B cell (primary cell): ENCODE results near the gene ITGA6. TPM values are rescaled to one million over a fixed set of nuclear protein-coding genes. Genes with fewer than 3 reads are reported as not detected.

Source experiments
- ATAC-seq: fragments of 200-7000 bp; cut with Tn5 transposase; one replicate; pipeline ENCODE4 v1.10.0; 2021; ENCODE audit warnings: low read depth, mild to moderate bottlenecking, moderate number of reproducible peaks, moderate library complexity
- CTCF ChIA-PET: fragments of 350-600 bp; sonication (Branson Sonifier 250); formaldehyde crosslinking; loops from one replicate; lab custom pipeline; 2021; ENCODE audit warnings: antibody characterized with exemption, inconsistent platforms; lab: Charles Lee
- POLR2A ChIA-PET: fragments of 350-600 bp; sonication (Branson Sonifier 250); formaldehyde crosslinking; loops from one replicate; lab custom pipeline; 2021; ENCODE audit warnings: antibody characterized with exemption; lab: Charles Lee
- DNase-seq: peaks from one replicate; pipeline ENCODE4 v3.0.0; 2013
- H2AFZ ChIP-seq: 2 replicates; pipeline ENCODE4 v1.6.1; 2012; ENCODE audit warnings: mild to moderate bottlenecking, low read depth, low read length; ENCODE audit not compliant: insufficient read depth, poor library complexity, severe bottlenecking
- H3K27ac ChIP-seq, 2 donors: 1 replicate in 1 of 2; 2 replicates in 1 of 2; pipeline ENCODE4 v1.5.1; 2012 to 2013; ENCODE audit warnings: low read length in 2 of 2, mild to moderate bottlenecking in 2 of 2, moderate library complexity in 1 of 2
- H3K27me3 ChIP-seq, 4 experiments: fragments of 200-600 bp in 1 of 4; sonication (generic) in 1 of 4; replicated peaks in 1 of 4; 1 replicate in 2 of 4; 2 replicates in 2 of 4; pipeline versions ENCODE4 v1.6.1 to v1.7.0; 2013 to 2016; ENCODE audit warnings: low read length in 3 of 4, mild to moderate bottlenecking in 2 of 4, mixed read lengths in 1 of 4, moderate library complexity in 1 of 4; ENCODE audit not compliant: insufficient read depth in 4 of 4, control insufficient read depth in 3 of 4; ENCODE audit errors: control extremely low read depth in 1 of 4
- H3K36me3 ChIP-seq, 2 experiments: replicated peaks in 1 of 2; 1 replicate in 1 of 2; 2 replicates in 1 of 2; pipeline versions ENCODE4 v1.6.1 to v1.7.1; 2013; ENCODE audit warnings: low read length in 1 of 2; ENCODE audit not compliant: insufficient read depth in 2 of 2, control insufficient read depth in 1 of 2; ENCODE audit errors: control extremely low read depth in 1 of 2, extremely low read depth in 1 of 2
- H3K4me1 ChIP-seq, 2 donors: fragments of 200-600 bp in 1 of 2; sonication (generic) in 1 of 2; 1 replicate in 1 of 2; 2 replicates in 1 of 2; pipeline versions ENCODE4 v1.5.1 to v1.6.1; 2013 to 2017; ENCODE audit warnings: low read length in 2 of 2; ENCODE audit not compliant: control insufficient read depth in 2 of 2, insufficient read depth in 2 of 2
- H3K4me2 ChIP-seq: replicated peaks from 2 replicates; pipeline ENCODE3; 2012; ENCODE audit warnings: mild to moderate bottlenecking, low read depth, low read length; ENCODE audit not compliant: poor library complexity, severe bottlenecking
- H3K4me3 ChIP-seq, 5 experiments: fragments of 200-600 bp in 1 of 5; sonication (generic) in 1 of 5; 1 replicate in 3 of 5; 2 replicates in 2 of 5; pipeline versions ENCODE4 v1.5.1 to v1.7.0; 2011 to 2016; ENCODE audit warnings: low read length in 4 of 5, mild to moderate bottlenecking in 4 of 5, low read depth in 2 of 5, control low read depth in 1 of 5, moderate library complexity in 1 of 5; ENCODE audit not compliant: insufficient read depth in 1 of 5; ENCODE audit errors: control extremely low read depth in 1 of 5, extremely low read depth in 1 of 5
- H3K79me2 ChIP-seq: fragments of 200-600 bp; sonication (generic); one replicate; pipeline ENCODE4 v1.6.0; 2016; ENCODE audit warnings: low read length; ENCODE audit not compliant: control insufficient read depth, insufficient read depth
- H3K9ac ChIP-seq: fragments of 200-600 bp; sonication (generic); 2 replicates; pipeline ENCODE4 v1.6.1; 2017; ENCODE audit warnings: mild to moderate bottlenecking, low read length, moderate library complexity
- H3K9me3 ChIP-seq, 3 donors: one replicate each; pipeline versions ENCODE4 v1.6.1 to v1.7.1; 2013; ENCODE audit warnings: low read length in 2 of 3; ENCODE audit not compliant: control insufficient read depth in 2 of 3, insufficient read depth in 1 of 3; ENCODE audit errors: control extremely low read depth in 1 of 3
- H4K20me1 ChIP-seq: 2 replicates; pipeline ENCODE4 v1.6.0; 2012; ENCODE audit warnings: mild to moderate bottlenecking, low read length; ENCODE audit not compliant: insufficient read depth, control insufficient read depth, poor library complexity, severe bottlenecking
- H3K27ac Mint-ChIP-seq: one replicate; pipeline ENCODE4 v1.8.0; 2021; ENCODE audit warnings: mixed read lengths
- H3K27me3 Mint-ChIP-seq: one replicate; pipeline ENCODE4 v1.8.0; 2021; ENCODE audit warnings: mixed read lengths
- H3K4me1 Mint-ChIP-seq: one replicate; pipeline ENCODE4 v1.8.0; 2021; ENCODE audit warnings: mixed read lengths
- H3K4me3 Mint-ChIP-seq: one replicate; pipeline ENCODE4 v1.8.0; 2021; ENCODE audit warnings: mixed read lengths
- H3K9me3 Mint-ChIP-seq: one replicate; pipeline ENCODE4 v1.8.0; 2022; ENCODE audit warnings: mixed read lengths; ENCODE audit not compliant: insufficient read depth
- EZH2 ChIP-seq: IDR thresholded peaks from 2 replicates; pipeline ENCODE4 v1.6.1; 2012; ENCODE audit warnings: borderline replicate concordance, low read depth, mild to moderate bottlenecking, moderate library complexity, low read length; ENCODE audit not compliant: insufficient read depth, poor library complexity, severe bottlenecking
- WGBS: methylation state at CpG from one replicate; pipeline ENCODE4 v1.1.5; 2013; ENCODE audit warnings: missing lambda C conversion rate; ENCODE audit not compliant: insufficient coverage; 5-methylcytosine and 5-hydroxymethylcytosine counted together
- intact Hi-C: fragments of 100-400 bp; cut with micrococcal nuclease; formaldehyde crosslinking; loops from one replicate; pipeline ENCODE4 v1.10.0; 2022
- polyA plus RNA-seq: library from polyadenylated mRNA; depleted of rRNA; stranded (reverse); fragments of >200 nt; gene quantifications from 2 replicates; pipeline ENCODE4 v1.2.3, GENCODE V29; 2012
- total RNA-seq, 2 donors: library from RNA; stranded (reverse); fragments of 120-200 nt in 1 of 2; gene quantifications; 1 replicate in 1 of 2; 2 replicates in 1 of 2; pipeline versions ENCODE4 v1.2.3 to v1.2.4, GENCODE V29; 2013 to 2022
- TF ChIP-seq, protein P1 (sequence below): fragments of 200-600 bp; IDR thresholded peaks from one replicate; pipeline ENCODE4 v1.8.0; 2022; ENCODE audit warnings: antibody characterized with exemption, mild to moderate bottlenecking

ITGA6 gene
- total and polyA plus RNA-seq, 2 donors (not counting 1 experiment from before 2014, with no cell fraction given) = 0.17 to 0.98 TPM

DNA sequence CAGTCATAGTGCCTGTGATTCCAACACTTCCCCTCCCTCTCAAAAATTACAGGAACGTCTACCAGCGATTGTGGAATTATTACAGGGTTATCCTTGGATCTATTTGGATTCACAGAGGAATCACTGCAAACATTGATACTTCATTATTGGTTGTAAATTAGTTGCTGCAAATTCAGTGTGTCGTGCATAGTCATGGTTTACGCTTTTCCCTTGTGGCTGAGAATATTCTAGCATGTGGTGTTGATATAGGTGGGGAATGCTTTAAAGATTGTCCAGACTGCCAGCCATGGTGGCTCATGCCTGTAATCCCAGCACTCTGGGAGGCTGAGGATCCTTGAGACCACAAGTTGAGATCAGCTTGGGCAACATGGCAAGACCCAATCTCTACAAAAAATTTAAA, 79.8 kb downstream of the ITGA6 start:
- H3K36me3 ChIP-seq = no peaks in the 10 kb centered on the region
- H3K4me3 ChIP-seq = no peak overlapping the region
- no peaks in the 10 kb centered on the region for H3K27me3 Mint-ChIP-seq
- H3K79me2 ChIP-seq = no peaks in the 10 kb centered on the region
- CTCF ChIA-PET = no interaction called here
- no peak overlapping the region for H2AFZ ChIP-seq
- H3K27me3 ChIP-seq = no peaks in the 10 kb centered on the region
- peaks cover 42 to 44% of the 10 kb centered on the region in 2 donors for H3K4me1 ChIP-seq
- TF ChIP-seq, protein P1, sequence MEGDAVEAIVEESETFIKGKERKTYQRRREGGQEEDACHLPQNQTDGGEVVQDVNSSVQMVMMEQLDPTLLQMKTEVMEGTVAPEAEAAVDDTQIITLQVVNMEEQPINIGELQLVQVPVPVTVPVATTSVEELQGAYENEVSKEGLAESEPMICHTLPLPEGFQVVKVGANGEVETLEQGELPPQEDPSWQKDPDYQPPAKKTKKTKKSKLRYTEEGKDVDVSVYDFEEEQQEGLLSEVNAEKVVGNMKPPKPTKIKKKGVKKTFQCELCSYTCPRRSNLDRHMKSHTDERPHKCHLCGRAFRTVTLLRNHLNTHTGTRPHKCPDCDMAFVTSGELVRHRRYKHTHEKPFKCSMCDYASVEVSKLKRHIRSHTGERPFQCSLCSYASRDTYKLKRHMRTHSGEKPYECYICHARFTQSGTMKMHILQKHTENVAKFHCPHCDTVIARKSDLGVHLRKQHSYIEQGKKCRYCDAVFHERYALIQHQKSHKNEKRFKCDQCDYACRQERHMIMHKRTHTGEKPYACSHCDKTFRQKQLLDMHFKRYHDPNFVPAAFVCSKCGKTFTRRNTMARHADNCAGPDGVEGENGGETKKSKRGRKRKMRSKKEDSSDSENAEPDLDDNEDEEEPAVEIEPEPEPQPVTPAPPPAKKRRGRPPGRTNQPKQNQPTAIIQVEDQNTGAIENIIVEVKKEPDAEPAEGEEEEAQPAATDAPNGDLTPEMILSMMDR = no peak
- TF ChIP-seq EZH2 = no peak
- H3K9ac ChIP-seq = no peak overlapping the region
- POLR2A ChIA-PET = no interaction called here
- peaks cover 0 to 7% (median 5%) of the 10 kb centered on the region in 3 donors for H3K9me3 ChIP-seq
- intact Hi-C loops = no loop called here
- no peaks in the 10 kb centered on the region for H4K20me1 ChIP-seq
- H3K4me2 ChIP-seq = no peak overlapping the region
- WGBS = 96% methylated on average over 2 of the region's 4 CpGs
- H3K4me1 Mint-ChIP-seq = peaks cover 39% of the 10 kb centered on the region
- no peak overlapping the region for H3K27ac Mint-ChIP-seq
- H3K9me3 Mint-ChIP-seq = no peaks in the 10 kb centered on the region
- no peak for ATAC-seq
- DNase-seq = no peak
- no peak overlapping the region for H3K4me3 Mint-ChIP-seq
- no peak overlapping the region for H3K27ac ChIP-seq

DNA sequence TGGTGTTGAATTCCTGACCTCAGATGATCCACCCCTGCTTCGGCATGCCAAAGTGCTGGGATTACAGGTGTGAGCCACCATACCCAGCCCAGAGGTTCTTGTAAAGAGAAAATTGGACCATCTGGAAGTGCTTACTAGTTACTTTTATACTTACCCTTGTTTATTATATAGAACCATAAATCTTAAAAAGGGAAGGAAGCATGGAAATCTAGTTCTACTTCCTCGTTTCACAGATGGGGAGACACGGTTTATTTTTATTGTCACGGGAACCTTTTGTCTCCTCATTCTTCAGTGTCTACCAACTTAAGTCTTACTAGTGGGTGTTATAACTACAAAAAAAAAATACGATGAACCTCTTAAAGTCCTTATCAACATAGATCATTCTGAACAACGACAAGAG, 82.7 kb downstream of the ITGA6 start:
- CTCF ChIA-PET = interaction anchor here (1.6 kb wide), 1 partner anchor 46 kb away, joined by 4 read pairs; no protein-coding TSS in a partner anchor
- H3K9ac ChIP-seq = peak overlapping the region; percentile 35
- intact Hi-C loops = no loop called here
- peaks cover 0 to 20% (median 17%) of the 10 kb centered on the region in 3 donors for H3K9me3 ChIP-seq
- H4K20me1 ChIP-seq = no peaks in the 10 kb centered on the region
- H3K4me3 ChIP-seq = peak overlapping the region in 4 of 5 experiments; percentile 26 to 52 (median 29)
- WGBS = 60% methylated on average over 1 of the region's 6 CpGs
- H3K79me2 ChIP-seq = peaks cover 4% of the 10 kb centered on the region
- Mint-ChIP-seq H3K27me3 (no peaks in the 10 kb centered on the region), H3K4me3 (peak overlapping the region; percentile 70), H3K9me3 (no peaks in the 10 kb centered on the region), H3K27ac (peak overlapping the region; percentile 28), H3K4me1 (peaks cover 62% of the 10 kb centered on the region)
- no peak overlapping the region for H2AFZ ChIP-seq
- H3K4me2 ChIP-seq = peak overlapping the region; percentile 62
- H3K36me3 ChIP-seq = no peaks in the 10 kb centered on the region
- POLR2A ChIA-PET = interaction anchor here (0.5 kb wide), 1 partner anchor 509 kb away, joined by 3 read pairs; no protein-coding TSS in a partner anchor
- peak; percentile 65 for DNase-seq
- H3K27me3 ChIP-seq = no peaks in the 10 kb centered on the region
- H3K4me1 ChIP-seq = peaks cover 69 to 70% of the 10 kb centered on the region in 2 donors
- H3K27ac ChIP-seq = peak overlapping the region; percentile 39 to 68
- ATAC-seq = peak; percentile 31
- TF ChIP-seq, protein P1 = no peak
- TF ChIP-seq EZH2 = no peak
